ENCODE data around the gene SCNN1B.
"Not testable (repeated sequence)": the region's sequence is repeated elsewhere in the genome, so short reads cannot be mapped to it uniquely, and the experiment has no call there.

The SCNN1B gene

DNA sequence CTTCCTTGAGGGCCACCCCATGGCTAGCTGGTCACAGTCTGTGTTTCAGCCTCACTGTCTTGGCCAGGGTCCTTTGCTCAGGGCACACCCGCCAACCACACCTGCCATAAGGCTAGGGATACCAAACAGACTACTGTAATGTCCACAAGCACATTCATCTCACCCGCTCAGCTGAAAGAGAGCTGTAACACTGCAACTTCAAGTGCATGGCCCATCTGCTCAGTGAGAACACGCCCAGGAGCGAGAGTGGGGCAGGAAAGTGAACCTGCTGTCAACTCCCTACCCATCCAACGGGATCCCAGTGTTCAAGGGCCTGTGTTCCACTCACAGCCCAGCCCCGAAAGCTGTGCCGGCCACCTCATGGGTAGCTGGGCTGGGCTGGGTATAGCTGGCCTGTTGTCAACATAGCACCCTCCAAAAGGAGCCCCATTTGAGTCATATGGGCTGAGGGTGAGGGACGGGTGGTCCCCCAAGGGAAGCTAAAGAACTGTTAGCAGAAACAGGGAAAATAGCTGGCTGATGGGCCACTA, 55.7 kb downstream of the SCNN1B start:
- no peak for DNase-seq

- DNase-seq, result no peak
These were observed 57.1 kb downstream of the SCNN1B start for GRCh38 chr16:23359092-23359760.

GRCh38 chr16:23362460-23363317, 60.6 kb downstream of the SCNN1B start:
- no peak for DNase-seq

GRCh38 chr16:23365602-23366240, 63.6 kb downstream of the SCNN1B start:
- no peak for DNase-seq

DNA sequence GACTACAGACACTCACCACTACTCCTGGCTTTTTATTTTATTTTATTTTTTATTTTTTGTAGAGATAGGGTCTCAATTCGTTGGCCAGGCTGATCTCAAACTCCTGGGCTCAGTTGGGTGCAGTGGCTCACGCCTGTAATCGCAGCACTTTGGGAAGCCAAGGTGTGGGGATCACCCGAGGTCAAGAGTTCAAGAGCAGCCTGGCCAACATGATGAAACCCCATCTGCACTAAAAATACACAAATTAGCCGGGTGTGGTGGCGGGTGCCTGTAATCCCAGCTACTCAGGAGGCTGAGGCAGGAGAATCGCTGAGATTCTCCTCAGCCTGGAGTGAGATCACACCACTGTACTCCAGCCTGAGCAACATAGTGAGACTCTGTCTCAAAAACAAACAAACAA, 64.2 kb downstream of the SCNN1B start:
- not testable (repeated sequence) for DNase-seq

- no peak for DNase-seq
These were observed 65.5 kb downstream of the SCNN1B start for GRCh38 chr16:23367564-23367963.

DNA sequence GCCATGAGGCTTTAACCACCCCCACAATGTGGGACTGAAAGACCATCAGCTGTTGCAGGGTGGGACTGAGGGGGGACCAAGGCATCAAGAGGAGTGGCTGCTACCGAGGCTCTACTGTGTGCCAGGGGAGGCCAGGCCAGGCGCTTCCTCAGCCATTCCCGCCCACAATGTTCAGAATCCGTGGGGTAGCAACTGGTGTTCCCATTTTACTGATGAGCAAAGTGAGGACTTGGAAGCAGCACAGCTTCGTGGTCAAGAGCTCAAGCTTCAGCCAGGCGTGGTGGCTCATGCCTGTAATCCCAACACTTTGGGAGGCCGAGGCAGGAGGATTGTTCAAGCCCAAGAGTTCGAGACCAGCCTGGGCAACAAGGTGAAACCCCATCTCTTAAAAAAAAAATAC, 65.9 kb downstream of the SCNN1B start:
- DNase-seq, result no peak

DNA sequence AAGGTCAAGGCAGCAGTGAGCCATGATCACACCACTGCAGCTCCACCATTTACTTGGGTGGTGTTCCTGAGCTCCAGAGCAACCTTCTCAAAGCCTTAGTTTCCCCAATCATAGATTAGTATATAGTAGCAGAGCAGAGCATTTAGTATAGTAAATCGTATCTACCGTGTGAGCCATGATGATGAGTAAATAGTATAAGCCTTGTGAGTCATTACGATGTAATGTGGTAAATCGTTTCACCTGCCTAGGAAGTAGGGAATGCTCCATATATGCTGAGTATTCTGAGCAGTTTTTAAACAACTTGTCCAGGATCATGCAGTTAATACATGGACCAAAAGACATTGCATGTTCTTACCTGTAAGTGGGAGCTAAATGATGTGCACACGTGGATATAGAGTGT, 66.4 kb downstream of the SCNN1B start:
- no peak for DNase-seq

GRCh38 chr16:23369416-23369815, 67.3 kb downstream of the SCNN1B start:
- no peak for DNase-seq

- DNase-seq, result no peak
These were observed 69.3 kb downstream of the SCNN1B start for GRCh38 chr16:23371368-23371767.

DNA sequence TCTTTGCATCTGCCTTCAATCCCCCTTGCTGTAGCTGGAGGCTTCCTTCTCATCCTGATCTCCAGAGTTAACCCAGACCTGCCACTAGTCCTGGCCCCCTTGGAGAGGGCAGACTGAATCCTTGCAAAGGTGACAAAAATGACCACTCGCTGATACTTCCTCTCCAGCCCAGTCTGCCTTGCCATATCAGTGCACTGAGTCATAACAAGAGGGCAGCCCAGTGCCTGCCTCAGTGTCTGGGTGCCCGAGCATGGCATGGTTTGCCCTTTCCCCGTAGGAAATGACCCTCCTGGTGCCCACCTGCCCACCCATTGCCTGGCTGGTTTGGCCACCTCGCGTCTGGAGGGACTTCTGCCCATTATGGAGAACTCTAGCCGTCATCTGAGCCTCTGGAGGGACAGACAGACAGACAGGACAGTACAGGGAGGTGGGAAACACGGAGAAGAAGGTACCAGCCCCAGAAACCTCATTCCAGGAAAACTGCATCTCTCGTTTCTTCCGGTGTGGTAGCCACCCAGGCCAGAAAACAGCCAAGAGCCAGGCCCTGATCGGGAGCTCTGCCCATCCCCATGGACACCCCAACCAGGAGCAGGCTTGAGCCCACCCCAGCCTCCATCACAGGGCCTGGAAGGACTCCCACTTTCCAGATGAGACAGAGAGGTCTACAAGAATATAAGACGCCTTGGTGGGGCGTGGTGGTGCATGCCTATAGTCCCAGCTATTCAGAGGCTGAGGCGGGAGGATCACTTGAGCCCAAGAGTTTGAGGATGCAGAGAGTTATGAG, 71.5 kb downstream of the SCNN1B start:
- no peak for DNase-seq

DNA sequence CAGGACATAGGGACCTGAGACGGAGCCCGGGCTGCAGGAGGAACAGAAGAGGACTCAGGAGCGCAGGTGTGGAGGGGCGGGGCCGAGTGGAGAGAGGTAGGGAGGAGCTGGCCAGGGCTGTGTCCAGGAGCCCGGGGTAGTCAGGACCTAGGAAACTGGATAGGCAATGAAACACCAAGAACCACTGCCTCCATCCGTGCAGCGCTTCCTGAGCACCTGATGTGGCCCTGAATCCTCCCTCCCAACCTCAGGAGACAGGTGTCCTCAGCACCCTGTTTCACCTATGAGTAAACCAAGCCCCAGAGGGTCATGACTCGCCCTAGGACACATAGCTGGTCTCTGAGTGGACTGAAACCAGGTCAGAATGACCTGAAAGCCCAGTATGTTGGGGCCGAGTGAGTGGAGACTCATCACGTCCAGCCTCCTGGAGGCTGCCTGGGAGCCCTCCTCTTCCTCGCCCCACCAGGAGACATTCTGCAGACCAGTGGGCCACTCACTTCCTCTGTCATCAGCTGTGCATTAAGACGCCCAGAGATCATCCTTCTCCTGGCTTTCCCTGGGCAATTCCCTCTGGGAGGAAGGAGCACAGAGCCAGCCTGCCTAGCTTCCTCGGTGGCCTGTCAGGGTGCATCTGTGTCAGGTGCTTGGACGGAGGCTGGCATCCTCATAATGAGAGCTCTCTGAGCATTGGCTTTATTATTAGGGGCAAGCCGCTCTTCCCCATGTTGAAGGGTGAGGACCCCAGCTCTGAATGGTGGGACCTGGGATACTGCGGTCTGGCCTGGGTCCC, 72.8 kb downstream of the SCNN1B start:
- DNase-seq, result no peak

- DNase-seq, result no peak
These were observed 73.5 kb downstream of the SCNN1B start for GRCh38 chr16:23375643-23376042.

DNA sequence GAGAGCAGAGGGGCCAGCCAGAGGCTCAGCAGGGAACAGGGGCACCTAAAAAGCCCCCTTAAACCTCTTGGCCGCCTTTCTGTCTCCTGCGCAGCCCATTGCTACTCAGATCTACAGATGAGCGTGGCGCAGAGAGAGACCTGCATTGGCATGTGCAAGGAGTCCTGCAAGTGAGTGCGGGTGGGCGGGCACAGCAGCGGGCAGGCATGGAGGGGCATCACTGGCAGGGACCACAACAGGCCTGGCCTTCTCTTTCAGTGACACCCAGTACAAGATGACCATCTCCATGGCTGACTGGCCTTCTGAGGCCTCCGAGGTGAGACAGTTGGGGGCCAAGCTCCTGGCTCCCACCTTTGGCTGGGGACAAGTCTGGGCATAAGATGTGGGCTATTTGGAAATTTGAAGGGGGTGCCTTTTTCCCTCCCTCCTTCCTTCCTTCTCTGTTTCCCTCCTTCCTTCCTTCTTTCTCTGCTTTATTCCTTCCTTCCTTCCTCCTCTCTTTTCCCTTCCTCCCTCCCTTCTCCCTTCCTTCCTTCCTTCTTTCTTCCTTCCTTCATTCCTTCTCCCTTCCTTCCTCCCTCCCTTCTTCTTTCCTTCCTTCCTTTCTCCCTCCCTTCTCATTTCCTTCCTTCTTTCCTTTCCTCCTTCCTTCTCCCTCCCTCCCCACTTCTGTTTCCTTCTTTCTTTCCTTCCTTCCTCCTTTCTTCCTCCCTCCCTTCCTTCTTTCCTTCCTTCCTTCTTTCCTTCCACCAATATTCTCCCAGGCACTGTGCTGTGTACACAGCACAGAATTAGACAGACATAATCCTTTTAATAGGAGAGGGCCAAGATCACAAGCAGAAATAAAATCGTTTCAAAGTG, 75.2 kb downstream of the SCNN1B start:
- DNase-seq, result no peak

DNA sequence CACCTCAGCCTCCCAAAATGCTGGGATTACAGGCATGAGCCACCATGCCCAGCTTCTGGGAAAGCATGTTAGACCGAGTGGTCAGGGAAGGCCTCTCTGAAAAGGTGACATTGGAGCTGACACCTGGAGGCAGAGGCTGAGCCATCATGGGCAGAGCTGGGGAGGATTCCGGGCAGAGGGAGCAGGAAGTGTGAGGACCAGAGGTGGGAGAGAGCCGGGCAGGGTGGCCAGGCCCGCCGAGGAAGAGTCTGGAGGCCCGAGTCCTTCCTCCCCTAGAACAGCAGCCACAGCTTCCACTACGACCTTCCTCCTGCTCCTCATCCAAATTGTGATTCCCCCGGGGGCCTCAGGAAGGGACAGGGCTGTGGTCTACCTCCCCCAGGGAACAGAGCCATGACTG, 76.2 kb downstream of the SCNN1B start:
- no peak for DNase-seq

GRCh38 chr16:23378921-23379320, 76.8 kb downstream of the SCNN1B start:
- DNase-seq, result no peak

DNA sequence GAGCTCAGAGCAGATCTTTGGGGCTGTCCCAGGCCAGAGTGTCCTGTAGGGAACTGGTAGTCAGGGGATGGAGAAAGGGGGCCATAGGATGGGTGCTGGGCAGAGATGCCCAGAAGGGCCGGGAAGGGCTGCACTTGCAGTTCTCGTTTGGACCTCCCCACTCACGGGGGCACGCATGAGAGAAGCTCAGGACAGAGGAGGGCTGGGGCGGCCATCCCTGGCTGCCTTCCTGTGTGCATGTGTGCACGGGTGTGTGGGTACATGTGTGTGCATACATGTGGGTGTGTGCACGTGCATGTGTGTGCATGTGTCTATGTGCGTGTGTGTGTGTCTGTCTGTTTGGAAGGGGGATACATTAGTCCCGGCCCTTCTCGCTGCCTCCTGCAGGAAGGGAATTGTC, 77.6 kb downstream of the SCNN1B start:
- DNase-seq, result no peak

GRCh38 chr16:23380501-23380951, 78.4 kb downstream of the SCNN1B start:
- no peak for DNase-seq

GRCh38 chr16:23381702-23382101, 79.6 kb downstream of the SCNN1B start:
- not testable (repeated sequence) for DNase-seq

GRCh38 chr16:23382279-23382678, 80.2 kb downstream of the SCNN1B start:
- no peak for DNase-seq

DNA sequence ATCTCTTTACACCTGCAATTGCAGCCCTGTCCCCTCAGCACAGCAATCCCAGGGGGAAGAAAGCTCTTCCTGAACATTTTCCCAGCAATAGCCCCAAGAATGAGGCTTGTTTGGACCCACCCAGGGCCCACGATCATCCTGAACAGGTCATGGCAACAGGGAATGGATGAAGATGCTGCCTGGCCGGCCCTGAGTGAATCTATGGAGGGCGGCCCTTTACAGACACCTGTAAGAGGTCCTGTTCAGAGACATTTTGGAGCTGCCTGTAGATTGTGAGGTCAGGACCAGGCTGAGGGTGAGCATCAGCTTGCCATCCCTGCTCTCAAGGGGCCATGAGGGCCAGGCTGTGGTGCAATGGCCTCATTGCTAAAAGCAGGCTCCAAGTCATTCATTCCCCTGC, 81.8 kb downstream of the SCNN1B start:
- DNase-seq, result no peak

All from stimulated activated CD4-positive, alpha-beta T cell treated with anti-CD3 and anti-CD28 coated beads, Interleukin-2, amount 100 ng/mL, for 24 hours (primary cell).